Spleen (tissue), 7 donors: Measurements from ENCODE around the gene DNAH10.

Experiments used
- CTCF ChIP-seq, 11 experiments: fragments of 200-600 bp in 7 of 11; fragments of 450-650 bp in 4 of 11; sonication (generic) in 4 of 11; IDR thresholded peaks in 8 of 11; conservative IDR thresholded peaks in 3 of 11; 1 replicate in 7 of 11; 2 replicates in 4 of 11; pipeline versions ENCODE4 v1.4.0 to v1.8.0; 2016 to 2021; ENCODE audit warnings: antibody characterized with exemption in 11 of 11, inconsistent platforms in 4 of 11, mild to moderate bottlenecking in 1 of 11
- POLR2A ChIP-seq, 3 donors: fragments of 450-650 bp; IDR thresholded peaks; one replicate each; pipeline ENCODE4 v1.5.1; 2017; ENCODE audit warnings: antibody characterized with exemption in 3 of 3, mild to moderate bottlenecking in 1 of 3
- POLR2AphosphoS5 ChIP-seq, 3 donors: sonication (generic); formaldehyde crosslinking; IDR thresholded peaks; one replicate each; pipeline ENCODE4 v1.5.1; 2017; ENCODE audit warnings: antibody characterized with exemption in 3 of 3
- donor health status: DM: no; HTN: no; CAD: no; lungs with moderate emphysema.
- donor health status: DM: no; HTN: no; CAD: no.
- donor health status: DM: no; HTN: no; CAD: no.

- TF ChIP-seq POLR2A (IDR thresholded peaks at IDR 0.05) (no peak), CTCF (IDR thresholded peaks at IDR 0.05 in 8 of 11, conservative IDR thresholded peaks at IDR 0.05 in 3 of 11) (no peak), POLR2AphosphoS5 (IDR thresholded peaks at IDR 0.05) (no peak)
These were observed 201.7 kb downstream of the DNAH10 start for GRCh38 chr12:123963821-123964220.
